Left hindlimb (tissue), 1 donor: Measurements from ENCODE around the gene BCO2.

Source experiments
- DNase-seq: peaks from one replicate; pipeline ENCODE4 v3.0.0-alpha.2; 2018

BCO2 gene

DNA sequence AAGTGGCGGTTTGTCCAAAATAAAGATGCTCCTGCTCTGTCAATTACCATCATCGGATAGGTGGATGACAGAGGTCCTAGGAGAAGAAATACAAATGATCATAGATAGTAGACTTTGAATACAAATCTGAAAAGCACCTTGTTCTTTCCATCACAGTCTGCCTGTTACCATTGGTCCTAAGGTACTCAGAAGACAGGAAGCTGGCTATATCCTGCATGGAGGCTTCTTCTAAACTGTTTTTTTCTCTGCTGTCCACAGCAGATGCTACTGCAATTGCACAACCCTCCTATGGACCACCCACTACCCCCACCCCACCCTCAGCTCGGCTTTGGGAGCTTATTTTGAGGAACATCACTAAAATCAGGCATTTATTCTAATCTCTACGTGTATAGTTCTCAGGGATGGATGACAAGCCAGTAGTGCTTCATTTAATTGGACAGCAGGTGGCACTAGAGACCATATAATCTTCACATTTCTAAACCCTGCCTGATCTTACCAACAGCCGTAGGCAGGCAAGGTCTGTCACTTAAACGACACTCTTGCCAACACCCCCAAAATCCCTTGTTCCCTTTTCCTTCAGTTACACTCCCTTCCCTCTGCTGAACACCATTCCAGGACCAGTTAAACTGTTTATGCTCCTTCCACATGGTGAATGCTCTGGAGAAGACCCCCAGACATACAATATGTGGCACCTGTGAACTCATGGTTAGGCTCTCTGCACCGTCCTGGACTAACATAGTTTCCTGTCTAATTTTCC lies 44.3 kb downstream of the BCO2 start:
- DNase-seq, result peak; percentile 38

DNA sequence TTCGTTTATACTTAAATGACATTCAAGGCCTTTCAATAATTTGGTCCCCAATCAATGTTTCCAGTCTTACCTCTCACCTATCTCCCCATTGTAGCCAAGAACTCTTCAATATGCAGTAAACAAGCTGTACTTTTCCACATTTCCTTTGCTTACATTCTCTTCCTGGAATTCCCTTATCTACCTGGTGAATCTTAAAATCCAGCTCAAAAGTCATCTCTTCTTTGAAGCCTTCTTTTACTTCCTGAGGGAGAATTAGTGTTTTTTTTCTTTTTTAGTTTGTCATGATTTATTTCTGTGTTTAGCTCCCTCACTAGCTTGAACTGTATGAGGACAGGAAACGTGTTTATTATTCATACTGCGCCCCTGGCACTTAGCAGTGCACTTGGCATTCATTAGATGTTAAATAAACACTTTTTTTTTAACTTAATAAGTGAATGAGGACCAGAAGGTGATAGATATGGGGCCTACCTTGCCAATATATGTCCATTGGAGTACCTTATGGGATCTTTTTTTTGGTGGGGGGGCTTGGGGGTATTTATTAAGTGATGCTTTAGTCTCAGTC lies 46.0 kb downstream of the BCO2 start:
- no peak for DNase-seq

DNA sequence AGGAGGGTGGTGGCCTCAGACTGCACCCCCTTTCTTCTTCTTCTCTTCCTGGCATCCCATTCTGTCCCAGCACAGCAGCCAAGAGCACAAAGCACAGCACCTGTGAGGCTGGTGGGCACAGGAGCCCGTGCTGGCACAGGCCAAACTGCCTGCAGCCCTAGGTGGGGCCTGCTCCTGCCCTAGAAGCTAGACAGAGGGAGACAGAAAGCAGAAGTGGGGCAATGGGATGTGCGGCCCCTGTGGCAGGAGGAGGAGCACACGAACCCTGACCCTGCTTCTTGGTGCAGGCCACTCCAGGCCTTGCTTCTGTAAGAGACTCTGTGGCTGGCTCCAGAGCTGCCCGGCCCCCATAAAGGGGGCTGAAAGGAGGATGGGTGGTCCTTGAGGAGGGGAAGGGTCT lies 47.0 kb downstream of the BCO2 start:
- DNase-seq, result no peak

DNA sequence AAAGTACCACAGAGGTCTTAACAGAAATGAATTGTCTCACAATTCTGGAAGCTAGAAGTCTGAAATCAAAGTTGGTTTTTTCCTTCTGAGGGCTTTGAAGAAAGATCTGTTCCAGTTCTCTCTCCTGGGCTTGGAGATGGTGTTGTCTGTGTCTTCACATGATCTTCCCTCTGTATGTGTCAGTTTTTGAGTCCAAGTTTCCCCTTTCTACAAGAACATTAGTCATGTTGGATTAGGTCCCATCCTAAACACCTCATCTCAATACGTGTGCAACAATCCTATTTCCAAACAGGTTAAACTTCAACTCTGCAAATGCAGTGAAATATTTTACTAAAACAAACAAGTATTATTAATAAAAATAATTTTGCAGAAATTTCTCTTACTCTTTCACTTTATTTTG lies 47.8 kb downstream of the BCO2 start:
- DNase-seq, result no peak

DNA sequence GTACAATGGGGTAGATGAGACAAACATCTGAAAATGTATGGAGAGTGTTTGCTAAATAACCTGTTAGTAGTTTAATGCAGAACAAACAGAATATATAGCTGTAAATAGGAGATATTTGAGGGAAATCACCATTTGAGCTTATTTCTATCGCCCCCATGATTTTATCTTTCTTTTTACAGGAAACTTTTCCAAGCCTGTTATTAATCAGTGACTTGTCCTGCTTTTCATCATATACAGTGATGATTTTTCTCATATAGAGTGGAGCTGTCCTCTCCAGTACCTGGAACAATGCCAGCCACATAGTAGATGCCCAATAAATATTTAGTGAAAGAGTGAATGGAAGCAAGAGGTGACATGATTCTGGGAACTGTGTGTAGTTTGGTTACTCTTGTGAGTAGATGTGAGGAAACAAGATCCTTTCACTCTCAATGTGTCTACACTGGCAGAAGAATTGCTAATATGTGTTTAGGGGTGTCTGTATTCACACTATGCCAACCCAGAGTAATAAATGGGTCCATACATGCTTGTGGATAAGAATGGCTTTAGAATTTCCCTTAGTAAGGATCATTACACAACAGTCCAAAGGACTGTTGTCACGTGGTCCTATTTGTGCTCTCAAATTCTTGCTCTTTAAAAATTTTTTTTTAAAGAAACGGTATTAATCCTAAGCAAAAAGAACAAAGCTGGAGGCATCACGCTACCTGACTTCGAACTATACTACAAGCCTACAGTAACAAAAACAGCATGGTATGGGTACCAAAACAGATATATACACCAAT lies 48.6 kb downstream of the BCO2 start:
- no peak for DNase-seq

DNA sequence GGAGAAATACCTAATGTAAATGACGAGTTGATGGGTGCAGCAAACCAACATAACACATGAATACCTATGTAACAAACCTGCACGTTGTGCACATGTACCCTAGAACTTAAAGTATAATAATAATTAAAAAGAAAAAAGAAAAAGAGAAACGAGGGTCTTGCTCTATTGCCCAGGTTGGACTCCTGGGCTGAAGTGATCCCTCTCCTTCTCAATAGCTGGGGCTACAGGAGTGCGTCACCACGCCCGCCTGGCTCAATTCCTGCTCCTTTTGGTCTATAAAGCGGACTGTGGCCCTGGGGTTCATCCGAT lies 50.4 kb downstream of the BCO2 start:
- DNase-seq, result no peak

DNA sequence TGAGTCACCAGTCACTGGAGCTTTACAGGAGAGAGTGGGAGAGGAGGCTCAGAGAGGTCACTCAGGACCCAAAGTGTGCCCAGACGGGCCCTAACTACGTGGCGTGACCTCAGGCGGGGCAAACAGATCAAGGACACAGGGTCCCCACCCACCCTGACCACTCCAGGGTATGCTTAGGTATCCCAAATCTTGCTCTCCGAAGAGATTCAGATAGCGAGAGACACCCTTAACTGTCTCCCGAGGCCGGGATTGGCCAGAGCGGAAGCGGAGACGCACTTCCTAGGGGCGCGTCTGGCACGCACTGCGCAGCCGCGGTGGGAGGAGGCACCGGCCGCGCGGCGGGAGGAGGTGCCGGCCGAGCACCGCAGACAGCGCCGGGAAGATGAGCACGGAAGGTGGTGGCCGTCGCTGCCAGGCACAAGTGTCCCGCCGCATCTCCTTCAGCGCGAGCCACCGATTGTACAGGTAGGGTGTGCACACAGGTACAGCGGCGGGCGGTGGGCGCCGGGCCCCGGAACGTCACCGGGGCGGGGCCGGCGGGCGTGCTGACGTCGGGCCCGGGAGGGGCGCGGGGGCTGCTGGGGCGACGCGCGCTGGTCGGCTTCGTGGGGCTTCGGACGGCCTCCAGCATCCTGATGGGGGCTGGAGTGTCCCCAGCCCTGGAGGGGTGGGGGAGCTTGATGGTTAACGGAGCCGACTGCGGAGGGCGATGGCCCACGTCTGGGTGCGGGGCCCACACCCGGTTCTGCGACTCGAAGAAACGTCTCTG lies 50.9 kb downstream of the BCO2 start, which contains the start of gene PTS:
PTS (plus strand) TSS at position 367 of the 769 bp plus-strand sequence; CDS start at position 383, 16 bp downstream.
- peak; percentile 91 for DNase-seq

DNA sequence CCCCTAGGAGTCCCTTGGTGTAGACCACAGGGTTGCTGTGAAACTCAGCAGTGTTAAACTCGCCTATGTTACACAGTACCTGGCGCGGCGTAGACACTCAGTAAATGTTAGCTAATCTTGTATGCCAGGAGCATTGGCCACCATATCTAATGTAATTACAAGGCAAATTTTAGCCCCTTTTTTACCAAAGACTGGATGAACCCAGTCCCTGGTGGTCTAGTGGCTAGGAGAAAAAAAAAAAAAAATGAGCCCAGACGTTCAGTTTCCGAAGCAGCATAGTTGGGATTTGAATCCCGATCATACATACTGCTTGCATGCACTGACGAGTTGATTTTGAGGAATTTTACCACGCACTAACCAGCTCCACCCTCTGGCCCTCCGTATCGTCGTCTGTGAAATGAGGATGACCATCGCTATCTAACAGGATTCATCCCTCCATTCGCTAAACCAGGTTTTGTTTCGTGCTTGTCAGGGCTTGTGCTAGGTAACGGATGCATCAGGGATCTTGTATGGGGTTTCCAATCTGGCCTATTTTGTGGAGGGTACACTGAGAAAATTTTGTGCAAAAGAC lies 51.6 kb downstream of the BCO2 start:
- no peak for DNase-seq

DNA sequence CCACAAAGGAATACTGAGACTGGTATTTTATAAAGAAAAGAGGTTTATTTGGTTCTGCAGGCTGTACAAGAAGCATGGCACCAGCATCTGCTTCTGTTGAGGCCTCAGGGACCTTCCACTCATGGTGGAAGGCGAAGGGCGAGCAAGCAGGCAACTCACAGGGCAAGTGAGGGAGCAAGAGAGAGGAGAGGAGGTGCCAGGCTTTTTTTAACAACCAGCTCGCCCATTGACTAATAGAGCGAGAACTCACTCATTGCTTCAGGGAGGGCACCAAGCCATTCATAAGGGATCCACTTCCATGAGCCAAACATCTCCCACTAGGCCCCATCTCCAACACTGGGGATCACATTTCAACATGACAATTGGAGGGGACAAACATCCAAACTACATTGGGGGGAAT lies 52.2 kb downstream of the BCO2 start:
- no peak for DNase-seq

DNA sequence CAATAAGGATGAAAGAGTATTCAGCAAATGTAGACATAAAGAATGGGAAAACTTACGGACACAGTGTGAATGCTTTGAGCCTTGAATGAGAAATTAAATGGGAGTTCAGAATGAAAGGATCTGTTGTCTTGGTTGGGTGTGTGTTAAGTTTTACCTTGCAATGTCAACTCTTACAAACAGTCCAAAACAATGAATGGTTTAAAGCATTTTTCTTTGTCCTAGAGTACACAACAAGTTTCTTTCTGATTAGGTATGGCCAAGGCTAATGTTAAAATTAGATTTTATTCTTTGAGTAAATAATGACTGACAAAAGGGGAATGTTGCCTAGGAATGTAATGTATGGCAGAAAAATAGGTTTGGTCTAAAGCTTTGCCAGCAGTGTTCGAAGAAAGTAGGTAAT lies 53.4 kb downstream of the BCO2 start:
- no peak for DNase-seq

DNA sequence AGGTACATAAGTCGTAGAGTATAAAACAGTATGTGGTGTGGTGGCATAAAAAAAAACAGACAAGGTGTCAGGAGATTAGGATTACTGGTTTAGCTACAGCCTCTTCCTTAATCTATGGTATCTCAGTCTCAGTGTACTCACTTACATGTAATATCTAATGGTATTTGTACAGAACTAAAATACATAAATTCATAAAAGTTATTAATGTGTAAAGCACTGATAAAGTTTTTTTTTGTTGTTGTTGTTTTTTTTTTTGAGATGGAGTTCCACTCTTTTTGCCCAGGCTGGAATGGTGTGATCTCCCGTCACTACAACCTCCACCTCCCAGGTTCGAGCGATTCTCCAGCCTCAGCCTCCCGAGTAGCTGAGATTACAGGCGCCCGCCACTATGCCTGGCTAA lies 53.8 kb downstream of the BCO2 start:
- no peak for DNase-seq

DNA sequence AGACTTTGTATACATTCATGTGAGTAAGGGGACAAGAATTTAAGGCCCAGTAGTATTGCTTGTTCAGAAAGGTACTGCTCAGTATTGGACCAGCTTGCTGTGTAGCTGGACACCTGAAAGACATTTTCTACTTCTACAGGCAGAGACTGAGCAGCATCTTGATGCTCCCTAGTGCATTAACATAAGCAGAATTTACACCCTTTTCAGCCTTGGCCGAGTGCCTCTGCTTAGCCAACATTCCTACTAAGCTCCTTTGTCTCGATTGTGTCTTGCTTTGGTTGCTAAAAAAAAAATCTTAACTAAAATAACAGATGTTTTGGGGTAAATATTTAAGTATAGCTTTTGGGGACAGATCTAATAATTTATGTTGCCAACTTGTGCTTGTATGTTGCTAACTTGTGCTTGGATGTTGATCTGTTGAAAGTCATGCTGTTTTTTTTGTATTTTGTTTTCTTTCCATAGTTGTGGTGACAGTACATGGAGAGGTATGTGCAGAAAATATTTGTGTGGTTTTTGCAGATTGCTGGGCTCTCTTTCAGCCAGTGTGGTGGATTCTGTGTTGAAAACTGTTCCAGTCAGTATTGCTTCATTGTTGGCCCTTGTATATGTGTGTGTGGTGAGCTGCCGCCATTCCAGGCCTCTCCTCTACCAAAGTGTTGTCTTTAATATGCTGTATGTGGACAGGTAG lies 54.6 kb downstream of the BCO2 start:
- DNase-seq, result no peak

DNA sequence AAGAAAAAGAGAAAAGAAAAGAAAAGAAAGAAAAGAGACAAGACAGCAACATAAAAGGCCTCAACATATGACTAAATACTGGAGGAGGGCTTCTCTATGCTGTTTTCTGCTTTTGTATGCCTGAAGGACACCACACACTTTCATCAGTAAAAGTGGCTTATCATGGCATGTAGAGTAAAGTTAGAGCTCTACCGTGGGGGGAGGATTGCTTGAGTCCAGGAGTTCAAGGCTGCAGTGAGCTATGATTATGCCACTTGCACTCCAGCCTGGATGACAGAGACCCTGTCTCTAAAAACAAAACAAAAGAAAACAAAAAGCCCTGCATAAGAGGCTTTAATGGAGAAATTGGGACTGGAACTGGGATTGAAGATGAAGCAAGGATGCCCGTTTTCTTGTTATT lies 56.6 kb downstream of the BCO2 start:
- DNase-seq, result no peak

DNA sequence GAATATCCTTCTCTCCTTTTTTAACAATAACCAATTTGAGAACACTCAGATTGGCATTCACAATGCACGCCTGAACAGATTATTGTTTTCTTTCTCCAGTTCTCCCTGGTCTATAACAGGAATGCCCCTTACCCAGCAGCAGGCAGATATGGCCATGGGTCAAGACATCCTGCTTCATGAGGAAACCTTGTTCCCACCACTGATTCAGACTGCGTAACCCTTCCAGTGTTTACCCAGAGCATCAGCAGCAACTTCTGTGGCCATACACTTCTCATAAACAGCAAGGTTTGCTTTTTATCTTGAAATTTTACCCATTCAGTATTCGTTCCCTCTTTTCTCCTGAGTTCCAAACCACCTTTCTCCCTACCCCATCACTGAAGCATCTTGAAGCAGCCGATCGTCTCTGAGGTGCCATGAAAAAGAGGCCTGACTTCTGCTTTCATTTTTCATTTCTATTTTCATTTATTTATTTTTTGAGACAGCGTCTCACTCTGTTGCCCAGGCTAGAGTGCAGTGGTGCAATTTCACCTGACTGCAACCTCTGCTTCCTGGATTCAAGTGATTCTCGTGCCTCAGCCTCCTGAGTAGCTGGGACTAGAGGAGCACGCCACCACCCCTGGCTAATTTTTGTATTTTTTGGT lies 60.6 kb downstream of the BCO2 start:
- DNase-seq, result no peak

DNA sequence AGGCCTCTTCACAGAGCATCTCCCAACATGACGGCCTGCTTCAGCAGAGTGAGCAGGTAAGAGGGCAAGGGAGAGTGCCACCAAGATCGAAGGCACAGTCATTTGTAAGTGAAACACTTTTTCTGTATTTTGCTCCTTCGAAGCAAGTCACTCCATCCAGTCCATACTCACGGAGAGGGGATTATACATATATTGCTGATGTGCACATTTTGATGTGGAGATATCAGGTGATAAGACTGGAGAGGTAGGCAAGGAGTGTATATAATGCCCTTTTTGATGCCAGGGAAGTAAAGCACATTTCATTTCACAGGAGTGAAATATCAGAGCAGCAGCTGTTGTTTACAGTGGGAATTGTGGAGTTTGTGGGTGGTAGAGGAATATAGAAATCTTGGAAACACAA lies 62.1 kb downstream of the BCO2 start:
- no peak for DNase-seq

DNA sequence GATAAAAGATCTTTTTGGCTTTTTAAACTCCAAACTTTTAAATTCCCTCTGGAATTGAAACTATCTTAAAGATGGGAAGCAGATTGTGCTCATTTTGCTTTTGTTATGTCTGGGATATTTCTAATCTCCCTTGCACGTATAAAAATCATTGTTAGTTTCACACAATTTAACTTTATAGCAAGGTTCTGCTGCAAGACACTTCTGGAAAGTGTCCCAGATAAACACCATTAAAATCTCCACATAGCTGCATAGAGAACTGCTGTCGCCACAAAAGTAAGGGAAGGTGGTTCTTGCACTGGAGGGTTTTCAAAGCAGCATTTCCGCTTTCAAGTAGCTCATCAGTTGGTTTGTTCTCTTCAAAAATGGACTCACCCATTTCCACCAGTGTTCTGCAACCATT lies 62.7 kb downstream of the BCO2 start:
- DNase-seq, result no peak

DNA sequence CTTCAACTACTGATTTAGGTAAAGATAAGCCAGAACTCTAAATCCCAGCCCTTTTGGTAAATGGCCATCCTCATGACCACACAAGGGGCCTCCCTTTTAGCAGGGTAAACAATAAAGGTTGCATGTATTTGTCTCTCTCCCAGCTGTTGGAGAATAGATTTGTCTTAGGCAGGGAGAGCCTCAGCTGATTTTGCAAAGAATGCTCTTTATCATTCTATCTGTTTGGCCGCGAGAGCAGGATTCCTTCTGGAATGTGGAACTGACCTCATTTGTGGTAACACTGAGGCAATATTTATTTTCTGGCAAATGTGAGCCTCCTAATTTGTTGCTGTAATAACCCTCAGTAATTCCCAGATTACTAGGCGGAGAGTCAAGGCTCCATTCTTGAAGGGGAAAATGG lies 66.2 kb downstream of the BCO2 start:
- no peak for DNase-seq

DNA sequence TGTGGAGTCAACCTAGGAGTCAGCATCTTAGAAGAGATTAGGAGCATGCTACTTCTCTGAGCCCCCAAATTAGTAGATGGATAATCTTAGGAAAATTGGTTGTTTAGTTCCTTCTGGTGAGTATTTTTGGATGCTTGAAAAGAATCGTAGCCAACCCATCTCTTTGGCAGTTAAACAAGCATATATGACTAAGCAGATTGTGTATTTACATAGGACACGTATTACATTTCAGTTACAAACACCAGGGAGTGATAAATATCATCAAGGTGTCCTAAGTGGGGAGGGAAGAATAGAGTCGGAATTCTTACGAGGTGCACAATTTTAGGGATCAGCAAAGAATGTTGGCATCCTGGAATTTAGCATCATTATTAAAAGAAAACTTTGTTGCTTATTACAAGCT lies 71.9 kb downstream of the BCO2 start:
- no peak for DNase-seq

DNA sequence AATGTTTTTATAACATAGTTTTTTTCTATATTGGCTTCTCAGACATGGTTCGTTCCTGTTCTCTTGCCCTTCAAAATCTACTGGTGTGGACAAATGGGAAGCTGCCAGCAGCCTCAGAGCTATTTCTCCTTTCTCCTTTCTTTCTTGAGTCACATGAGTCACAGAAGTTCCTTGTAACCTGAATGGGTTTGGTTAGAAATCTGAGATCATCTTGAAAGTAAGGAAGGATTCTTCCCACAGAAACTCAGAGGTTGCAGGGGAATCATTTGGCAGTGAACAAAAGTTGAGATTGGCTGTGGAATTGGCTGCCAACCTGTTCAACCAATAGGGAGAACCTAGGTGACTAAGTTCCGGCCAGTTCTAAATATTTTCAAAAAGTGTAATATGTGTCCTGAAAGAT lies 72.9 kb downstream of the BCO2 start:
- no peak for DNase-seq

DNA sequence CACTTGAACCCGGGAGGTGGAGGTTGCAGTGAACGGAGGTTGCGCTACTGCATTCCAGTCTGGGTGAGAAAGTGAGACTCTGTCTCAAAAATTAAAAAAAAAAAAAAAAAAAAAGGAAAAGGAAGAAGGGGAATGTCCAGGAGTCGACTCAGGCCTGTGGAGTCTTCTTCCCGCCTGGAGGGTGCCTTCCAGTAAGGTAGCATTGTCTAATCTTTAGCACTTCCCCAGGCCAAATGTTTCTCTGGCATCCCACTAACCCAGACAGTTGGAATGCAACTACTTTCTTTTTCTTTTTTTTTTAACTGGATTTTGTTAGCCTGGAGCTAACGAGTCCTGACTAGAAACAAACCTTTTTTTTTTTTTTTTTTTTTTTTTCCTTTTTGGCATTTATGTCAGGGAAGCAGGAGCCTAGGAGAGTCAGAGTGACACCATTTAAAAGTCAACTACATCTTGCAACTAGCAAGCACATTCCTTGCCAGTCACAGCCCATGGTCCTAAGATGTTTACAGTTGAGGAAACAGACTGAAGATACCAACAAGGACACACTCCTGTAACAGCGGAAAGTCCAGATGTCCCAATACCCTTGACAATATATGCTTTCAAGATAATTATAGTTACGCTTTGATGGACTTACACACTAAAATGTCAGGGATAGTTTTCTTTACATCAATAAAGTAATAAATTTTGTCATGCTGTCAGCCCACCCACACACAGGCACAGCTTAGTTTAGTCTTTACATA lies 74.7 kb downstream of the BCO2 start:
- no peak for DNase-seq

DNA sequence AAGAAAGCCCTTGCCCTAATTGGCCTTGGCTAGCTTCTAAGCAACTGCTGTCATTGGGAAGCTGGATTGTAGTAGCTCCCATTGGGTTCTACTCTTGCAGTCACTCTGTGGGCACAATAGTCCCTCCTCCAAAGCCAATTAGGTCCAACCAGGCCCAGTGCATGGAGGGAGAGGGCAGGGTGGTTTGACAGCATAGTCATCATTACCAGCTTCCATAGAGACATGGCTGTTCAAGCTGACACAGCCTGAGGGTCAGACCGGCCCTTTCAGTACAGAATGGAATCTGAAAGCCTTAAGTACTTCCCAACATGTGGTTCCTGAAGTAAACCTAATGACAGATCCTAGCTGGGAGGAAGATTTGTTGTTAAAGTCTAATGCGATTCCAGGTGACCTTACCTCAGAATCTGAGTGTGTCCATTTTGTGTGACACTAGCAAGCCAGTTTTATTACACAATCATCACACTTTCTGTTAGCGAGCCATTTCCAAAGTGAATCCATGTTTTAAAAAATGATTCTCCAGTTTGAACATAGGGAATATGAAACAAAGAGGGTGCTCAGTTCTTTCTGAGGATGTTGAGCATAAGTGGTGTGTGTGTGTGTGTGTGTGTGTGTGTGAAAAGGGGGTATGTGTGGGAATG lies 78.4 kb downstream of the BCO2 start:
- DNase-seq, result no peak
